Mesothelial cell of epicardium (in vitro differentiated cells): ENCODE results near the gene SNX19. TPM values are rescaled to one million over a fixed set of nuclear protein-coding genes. Genes with fewer than 3 reads are reported as not detected.

ENCODE experiments used
- DNase-seq, 2 experiments: peaks; one replicate each; pipeline ENCODE4 v3.0.0; 2021; ENCODE audit warnings: low spot score in 2 of 2; ENCODE audit not compliant: unreplicated experiment in 2 of 2
- H3K27ac Mint-ChIP-seq: 2 replicates; pipeline ENCODE4 v1.8.0; 2021; ENCODE audit warnings: mixed read lengths
- H3K27me3 Mint-ChIP-seq: 2 replicates; pipeline ENCODE4 v1.8.0; 2021; ENCODE audit warnings: low read depth, mixed read lengths
- H3K36me3 Mint-ChIP-seq: 2 replicates; pipeline ENCODE4 v1.8.0; 2021; ENCODE audit warnings: mixed read lengths
- H3K4me1 Mint-ChIP-seq: 2 replicates; pipeline ENCODE4 v1.8.0; 2021; ENCODE audit warnings: mixed read lengths
- H3K4me3 Mint-ChIP-seq: 2 replicates; pipeline ENCODE4 v1.8.0; 2021; ENCODE audit warnings: mild to moderate bottlenecking, moderate library complexity, mixed read lengths
- H3K9me3 Mint-ChIP-seq: 2 replicates; pipeline ENCODE4 v1.8.0; 2021; ENCODE audit warnings: mixed read lengths
- total RNA-seq: library from RNA; stranded (reverse); gene quantifications from 3 replicates; pipeline ENCODE4 v1.2.1, GENCODE V29; 2021
- TF ChIP-seq, protein P1 (sequence below): fragments of 200-600 bp; sonication (generic); IDR thresholded peaks from one replicate; pipeline ENCODE4 v1.5.0; 2021; ENCODE audit warnings: antibody characterized with exemption; ENCODE audit not compliant: unreplicated experiment

The SNX19 gene
- total RNA-seq, 1 donor from 2014 or later = 60.1 TPM

DNA sequence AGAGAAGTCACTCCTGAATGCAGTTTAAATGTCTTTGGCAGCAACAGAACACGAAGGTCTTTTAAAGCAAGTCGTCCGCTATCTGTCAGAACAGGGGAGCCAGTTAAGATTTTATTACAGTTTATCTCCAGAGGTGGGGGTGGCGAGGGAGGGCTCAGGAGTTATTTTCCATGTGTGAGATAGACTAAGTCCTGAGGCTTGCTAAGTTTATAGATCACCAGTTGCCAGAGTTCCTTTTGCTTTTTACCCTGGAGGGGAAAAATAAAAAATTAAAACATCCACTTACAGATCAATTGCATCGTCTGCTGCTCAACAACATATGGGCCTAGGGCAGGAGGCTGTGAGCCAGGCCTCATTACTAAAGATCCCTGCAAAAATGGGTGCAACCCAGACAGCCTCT lies 90.7 kb downstream of the SNX19 start:
- Mint-ChIP-seq H3K4me3 (peak overlapping the region; percentile 25), H3K27ac (peak overlapping the region; percentile 82)

More for the DNA sequence above, 90.7 kb downstream of the SNX19 start:
- Mint-ChIP-seq H3K4me1 (peaks cover 7% of the 10 kb centered on the region), H3K36me3 (no peaks in the 10 kb centered on the region), H3K9me3 (no peaks in the 10 kb centered on the region), H3K27me3 (no peaks in the 10 kb centered on the region)
- DNase-seq = no peak
- TF ChIP-seq, protein P1, sequence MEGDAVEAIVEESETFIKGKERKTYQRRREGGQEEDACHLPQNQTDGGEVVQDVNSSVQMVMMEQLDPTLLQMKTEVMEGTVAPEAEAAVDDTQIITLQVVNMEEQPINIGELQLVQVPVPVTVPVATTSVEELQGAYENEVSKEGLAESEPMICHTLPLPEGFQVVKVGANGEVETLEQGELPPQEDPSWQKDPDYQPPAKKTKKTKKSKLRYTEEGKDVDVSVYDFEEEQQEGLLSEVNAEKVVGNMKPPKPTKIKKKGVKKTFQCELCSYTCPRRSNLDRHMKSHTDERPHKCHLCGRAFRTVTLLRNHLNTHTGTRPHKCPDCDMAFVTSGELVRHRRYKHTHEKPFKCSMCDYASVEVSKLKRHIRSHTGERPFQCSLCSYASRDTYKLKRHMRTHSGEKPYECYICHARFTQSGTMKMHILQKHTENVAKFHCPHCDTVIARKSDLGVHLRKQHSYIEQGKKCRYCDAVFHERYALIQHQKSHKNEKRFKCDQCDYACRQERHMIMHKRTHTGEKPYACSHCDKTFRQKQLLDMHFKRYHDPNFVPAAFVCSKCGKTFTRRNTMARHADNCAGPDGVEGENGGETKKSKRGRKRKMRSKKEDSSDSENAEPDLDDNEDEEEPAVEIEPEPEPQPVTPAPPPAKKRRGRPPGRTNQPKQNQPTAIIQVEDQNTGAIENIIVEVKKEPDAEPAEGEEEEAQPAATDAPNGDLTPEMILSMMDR = no peak
